T-helper 17 cell (primary cell): ENCODE results near the gene CSF2. TPM values are rescaled to one million over a fixed set of nuclear protein-coding genes. Genes with fewer than 3 reads are reported as not detected.

Experiments used
- ATAC-seq: fragments of 150-1000 bp; cut with Tn5 transposase; 2 replicates; pipeline ENCODE4 v1.10.0; 2021; ENCODE audit warnings: mild to moderate bottlenecking, moderate library complexity
- DNase-seq, 3 donors: peaks; one replicate each; pipeline versions ENCODE4 v3.0.0 to v3.0.0-alpha.2; 2020 to 2021
- H3K9me3 ChIP-seq: one replicate; pipeline ENCODE4 v1.7.0; 2013; ENCODE audit warnings: low read length, mild to moderate bottlenecking; ENCODE audit not compliant: control insufficient read depth, poor library complexity, severe bottlenecking
- H3K27ac Mint-ChIP-seq: one replicate; pipeline ENCODE4 v1.8.0; 2022; ENCODE audit warnings: mild to moderate bottlenecking, moderate library complexity, mixed read lengths
- H3K27me3 Mint-ChIP-seq: one replicate; pipeline ENCODE4 v1.8.0; 2022; ENCODE audit warnings: mixed read lengths
- H3K36me3 Mint-ChIP-seq: one replicate; pipeline ENCODE4 v1.8.0; 2022; ENCODE audit warnings: low read depth, mixed read lengths
- H3K4me1 Mint-ChIP-seq: one replicate; pipeline ENCODE4 v1.8.0; 2022; ENCODE audit warnings: mild to moderate bottlenecking, mixed read lengths
- H3K4me3 Mint-ChIP-seq: one replicate; pipeline ENCODE4 v1.8.0; 2022; ENCODE audit warnings: mild to moderate bottlenecking, moderate library complexity, mixed read lengths
- total RNA-seq, 4 donors: library from RNA in 2 of 4; stranded (reverse) in 2 of 4; gene quantifications; one replicate each; pipeline ENCODE4 v1.2.3 and lab custom pipeline; 2022 to 2026

The CSF2 gene
- total RNA-seq, 2 donors from 2014 or later, result not detected

GRCh38 chr5:132067451-132067850 is 6.1 kb upstream of the CSF2 start:
- DNase-seq, result no peak
- no peak overlapping the region for H3K27ac Mint-ChIP-seq
- peaks cover 37% of the 10 kb centered on the region for H3K4me1 Mint-ChIP-seq
- H3K36me3 Mint-ChIP-seq, result no peaks in the 10 kb centered on the region
- ATAC-seq, result no peak
- H3K27me3 Mint-ChIP-seq, result no peaks in the 10 kb centered on the region
- no peaks in the 10 kb centered on the region for H3K9me3 ChIP-seq
- H3K4me3 Mint-ChIP-seq, result no peak overlapping the region

- H3K9me3 ChIP-seq, result no peaks in the 10 kb centered on the region
- no peak overlapping the region for H3K4me3 Mint-ChIP-seq
- DNase-seq (no peak), ATAC-seq (no peak)
- peaks cover 38% of the 10 kb centered on the region for H3K4me1 Mint-ChIP-seq
- H3K27me3 Mint-ChIP-seq, result no peaks in the 10 kb centered on the region
- H3K36me3 Mint-ChIP-seq, result no peaks in the 10 kb centered on the region
- peak overlapping the region; percentile 24 for H3K27ac Mint-ChIP-seq
These were observed 5.4 kb upstream of the CSF2 start for GRCh38 chr5:132067941-132068808.

GRCh38 chr5:132069561-132069960 is 4.0 kb upstream of the CSF2 start:
- DNase-seq (no peak), ATAC-seq (no peak)
- peak overlapping the region; percentile 24 for H3K27ac Mint-ChIP-seq
- H3K4me3 Mint-ChIP-seq, result no peak overlapping the region
- no peaks in the 10 kb centered on the region for H3K27me3 Mint-ChIP-seq
- no peaks in the 10 kb centered on the region for H3K9me3 ChIP-seq
- no peaks in the 10 kb centered on the region for H3K36me3 Mint-ChIP-seq
- peaks cover 38% of the 10 kb centered on the region for H3K4me1 Mint-ChIP-seq

GRCh38 chr5:132069994-132070393 is 3.6 kb upstream of the CSF2 start:
- no peaks in the 10 kb centered on the region for H3K27me3 Mint-ChIP-seq
- no peak for ATAC-seq
- H3K36me3 Mint-ChIP-seq, result no peaks in the 10 kb centered on the region
- H3K4me3 Mint-ChIP-seq, result no peak overlapping the region
- DNase-seq, result no peak
- no peak overlapping the region for H3K27ac Mint-ChIP-seq
- H3K4me1 Mint-ChIP-seq, result peaks cover 38% of the 10 kb centered on the region
- no peaks in the 10 kb centered on the region for H3K9me3 ChIP-seq

GRCh38 chr5:132070460-132071337 is 2.9 kb upstream of the CSF2 start:
- H3K27me3 Mint-ChIP-seq, result no peaks in the 10 kb centered on the region
- H3K4me3 Mint-ChIP-seq, result peak overlapping the region; percentile 32
- peaks cover 38% of the 10 kb centered on the region for H3K4me1 Mint-ChIP-seq
- no peaks in the 10 kb centered on the region for H3K9me3 ChIP-seq
- no peaks in the 10 kb centered on the region for H3K36me3 Mint-ChIP-seq
- H3K27ac Mint-ChIP-seq, result peak overlapping the region; percentile 37
- DNase-seq (no peak), ATAC-seq (no peak)

GRCh38 chr5:132071338-132071707 is 2.3 kb upstream of the CSF2 start:
- H3K27ac Mint-ChIP-seq, result peak overlapping the region; percentile 37
- no peak overlapping the region for H3K4me3 Mint-ChIP-seq
- H3K9me3 ChIP-seq, result no peaks in the 10 kb centered on the region
- DNase-seq (no peak), ATAC-seq (no peak)
- no peaks in the 10 kb centered on the region for H3K36me3 Mint-ChIP-seq
- H3K4me1 Mint-ChIP-seq, result peaks cover 40% of the 10 kb centered on the region
- H3K27me3 Mint-ChIP-seq, result no peaks in the 10 kb centered on the region

GRCh38 chr5:132072070-132072469 is 1.5 kb upstream of the CSF2 start:
- no peak for DNase-seq
- Mint-ChIP-seq H3K27ac (peak overlapping the region; percentile 37), H3K4me3 (no peak overlapping the region), H3K4me1 (peaks cover 41% of the 10 kb centered on the region), H3K27me3 (no peaks in the 10 kb centered on the region), H3K36me3 (no peaks in the 10 kb centered on the region)
- ATAC-seq, result no peak
- no peaks in the 10 kb centered on the region for H3K9me3 ChIP-seq

GRCh38 chr5:132072528-132072927 is 1.1 kb upstream of the CSF2 start:
- H3K9me3 ChIP-seq, result no peaks in the 10 kb centered on the region
- Mint-ChIP-seq H3K27me3 (no peaks in the 10 kb centered on the region), H3K4me1 (peaks cover 43% of the 10 kb centered on the region), H3K27ac (no peak overlapping the region), H3K4me3 (no peak overlapping the region), H3K36me3 (no peaks in the 10 kb centered on the region)
- DNase-seq, result no peak
- no peak for ATAC-seq

- Mint-ChIP-seq H3K4me1 (peaks cover 34% of the 10 kb centered on the region), H3K27ac (no peak overlapping the region), H3K4me3 (no peak overlapping the region), H3K36me3 (no peaks in the 10 kb centered on the region), H3K27me3 (no peaks in the 10 kb centered on the region)
- ATAC-seq (no peak), DNase-seq (no peak)
- no peaks in the 10 kb centered on the region for H3K9me3 ChIP-seq
These were observed 642 bp downstream of the CSF2 start for GRCh38 chr5:132074091-132074771.

- H3K36me3 Mint-ChIP-seq, result no peaks in the 10 kb centered on the region
- no peaks in the 10 kb centered on the region for H3K27me3 Mint-ChIP-seq
- ATAC-seq (peak; percentile 63), DNase-seq (no peak)
- peak overlapping the region; percentile 67 for H3K27ac Mint-ChIP-seq
- H3K9me3 ChIP-seq, result no peaks in the 10 kb centered on the region
- H3K4me1 Mint-ChIP-seq, result peaks cover 34% of the 10 kb centered on the region
- H3K4me3 Mint-ChIP-seq, result peak overlapping the region; percentile 31
These were observed 1.5 kb downstream of the CSF2 start for GRCh38 chr5:132074772-132075718.

- ATAC-seq, result no peak
- Mint-ChIP-seq H3K4me1 (peaks cover 37% of the 10 kb centered on the region), H3K4me3 (peak overlapping the region; percentile 25), H3K27ac (peak overlapping the region; percentile 67), H3K27me3 (no peaks in the 10 kb centered on the region), H3K36me3 (no peaks in the 10 kb centered on the region)
- H3K9me3 ChIP-seq, result no peaks in the 10 kb centered on the region
- no peak for DNase-seq
These were observed 2.1 kb downstream of the CSF2 start for GRCh38 chr5:132075719-132076077.

GRCh38 chr5:132076202-132076830 is 2.7 kb downstream of the CSF2 start:
- peak overlapping the region; percentile 45 for H3K4me3 Mint-ChIP-seq
- H3K9me3 ChIP-seq, result no peaks in the 10 kb centered on the region
- peak overlapping the region; percentile 67 for H3K27ac Mint-ChIP-seq
- H3K36me3 Mint-ChIP-seq, result no peaks in the 10 kb centered on the region
- H3K27me3 Mint-ChIP-seq, result no peaks in the 10 kb centered on the region
- H3K4me1 Mint-ChIP-seq, result peaks cover 32% of the 10 kb centered on the region
- ATAC-seq (peak; percentile 55), DNase-seq (no peak)
